ENCODE data around the gene RGS4. TPM values are rescaled to one million over a fixed set of nuclear protein-coding genes. Genes with fewer than 3 reads are reported as not detected.
"Not testable (repeated sequence)": the region's sequence is repeated elsewhere in the genome, so short reads cannot be mapped to it uniquely, and the experiment has no call there.

RGS4 gene
- total and polyA plus RNA-seq, 11 donors: 0.30 to 17.7 (median 3.5) TPM; not detected in 1

- TF ChIP-seq, protein P1, sequence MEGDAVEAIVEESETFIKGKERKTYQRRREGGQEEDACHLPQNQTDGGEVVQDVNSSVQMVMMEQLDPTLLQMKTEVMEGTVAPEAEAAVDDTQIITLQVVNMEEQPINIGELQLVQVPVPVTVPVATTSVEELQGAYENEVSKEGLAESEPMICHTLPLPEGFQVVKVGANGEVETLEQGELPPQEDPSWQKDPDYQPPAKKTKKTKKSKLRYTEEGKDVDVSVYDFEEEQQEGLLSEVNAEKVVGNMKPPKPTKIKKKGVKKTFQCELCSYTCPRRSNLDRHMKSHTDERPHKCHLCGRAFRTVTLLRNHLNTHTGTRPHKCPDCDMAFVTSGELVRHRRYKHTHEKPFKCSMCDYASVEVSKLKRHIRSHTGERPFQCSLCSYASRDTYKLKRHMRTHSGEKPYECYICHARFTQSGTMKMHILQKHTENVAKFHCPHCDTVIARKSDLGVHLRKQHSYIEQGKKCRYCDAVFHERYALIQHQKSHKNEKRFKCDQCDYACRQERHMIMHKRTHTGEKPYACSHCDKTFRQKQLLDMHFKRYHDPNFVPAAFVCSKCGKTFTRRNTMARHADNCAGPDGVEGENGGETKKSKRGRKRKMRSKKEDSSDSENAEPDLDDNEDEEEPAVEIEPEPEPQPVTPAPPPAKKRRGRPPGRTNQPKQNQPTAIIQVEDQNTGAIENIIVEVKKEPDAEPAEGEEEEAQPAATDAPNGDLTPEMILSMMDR (IDR thresholded peaks at IDR 0.05): no peak
- TF ChIP-seq POLR2A (IDR thresholded peaks at IDR 0.05): no peak
- intact Hi-C loops (cut with DNase I): no loop called here
- H3K27ac ChIP-seq: no peak overlapping the region
- H3K27me3 ChIP-seq: no peaks in the 10 kb centered on the region
- no peak overlapping the region for H3K4me3 ChIP-seq
- no peaks in the 10 kb centered on the region for H3K9me3 ChIP-seq
- WGBS, 4 donors: 58 to 82% (median 65%) methylated on average over 4 of the region's 4 CpGs
- peaks cover 0 to 37% (median 2%) of the 10 kb centered on the region in 12 donors for H3K4me1 ChIP-seq
- ATAC-seq: no peak
- H3K36me3 ChIP-seq: no peaks in the 10 kb centered on the region
- no peak for DNase-seq
Measured at GRCh38 chr1:163085041-163085903, 16.1 kb downstream of the RGS4 start.

GRCh38 chr1:163085904-163086268 lies 16.7 kb downstream of the RGS4 start:
- WGBS, 4 donors: 57 to 72% (median 62%) methylated on average over 2 of the region's 2 CpGs
- peaks cover 0 to 37% (median 2%) of the 10 kb centered on the region in 12 donors for H3K4me1 ChIP-seq
- H3K36me3 ChIP-seq: no peaks in the 10 kb centered on the region
- ATAC-seq: no peak
- DNase-seq: no peak
- H3K9me3 ChIP-seq: no peaks in the 10 kb centered on the region
- TF ChIP-seq, protein P1 (IDR thresholded peaks at IDR 0.05): no peak
- TF ChIP-seq POLR2A (IDR thresholded peaks at IDR 0.05): no peak
- no peaks in the 10 kb centered on the region for H3K27me3 ChIP-seq
- H3K4me3 ChIP-seq: no peak overlapping the region
- intact Hi-C loops (cut with DNase I): no loop called here
- no peak overlapping the region for H3K27ac ChIP-seq

DNA sequence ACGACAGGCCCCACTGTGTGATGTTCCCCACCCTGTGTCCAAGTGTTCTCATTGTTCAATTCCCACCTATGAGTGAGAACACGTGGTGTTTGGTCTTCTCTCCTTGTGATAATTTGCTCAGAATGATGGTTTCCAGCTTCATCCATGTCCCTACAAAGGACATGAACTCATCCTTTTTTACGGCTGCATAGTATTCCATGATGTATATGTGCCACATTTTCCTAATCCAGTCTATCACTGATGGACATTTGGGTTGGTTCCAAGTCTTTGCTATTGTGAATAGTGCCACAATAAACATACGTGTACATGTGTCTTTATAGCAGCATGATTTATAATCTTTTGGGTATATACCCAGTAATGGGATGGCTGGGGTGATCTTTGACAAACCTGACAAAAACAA lies 20.0 kb downstream of the RGS4 start:
- ATAC-seq; H3K27me3 ChIP-seq; intact Hi-C loops (cut with DNase I); H3K27ac ChIP-seq; DNase-seq; H3K4me3 ChIP-seq; H3K9me3 ChIP-seq; H3K36me3 ChIP-seq: not testable (repeated sequence)
- 78 to 83% (median 82%) methylated on average over 4 of the region's 4 CpGs for WGBS, 4 donors
- H3K4me1 ChIP-seq: peaks cover 0 to 22% (median 2%) of the 10 kb centered on the region in 12 donors

DNA sequence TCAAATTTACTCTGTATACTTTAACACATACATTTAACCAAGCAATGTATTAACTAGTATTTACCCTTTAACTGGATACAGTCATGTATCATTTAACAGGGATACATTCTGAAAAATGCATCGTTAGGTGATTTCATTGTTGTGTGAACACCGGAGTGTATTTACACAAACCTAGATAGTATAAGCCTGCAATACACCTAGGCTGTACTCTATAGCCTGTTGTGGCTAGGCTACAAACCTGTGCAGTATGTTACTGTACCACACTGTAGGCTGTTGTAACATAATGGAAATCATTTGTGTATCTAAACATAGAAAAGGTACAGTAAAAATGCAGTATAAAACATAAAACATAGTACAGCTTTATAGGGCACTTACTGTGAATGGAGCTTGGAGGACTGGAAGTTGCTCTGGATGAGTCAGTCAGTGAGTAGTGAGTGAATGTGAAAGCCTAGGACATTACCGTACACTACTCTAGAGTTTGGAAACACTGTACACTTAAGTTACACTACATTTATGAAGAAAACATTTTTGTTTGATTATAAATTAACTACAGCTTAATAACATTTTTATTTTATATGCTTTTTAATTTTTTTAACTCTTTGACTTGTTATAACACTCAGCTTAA lies 21.3 kb downstream of the RGS4 start:
- H3K4me3 ChIP-seq: no peak overlapping the region
- H3K27me3 ChIP-seq: no peaks in the 10 kb centered on the region
- no peaks in the 10 kb centered on the region for H3K36me3 ChIP-seq
- DNase-seq (no peak), ATAC-seq (no peak)
- H3K4me1 ChIP-seq: peaks cover 0 to 10% (median 0%) of the 10 kb centered on the region in 12 donors
- WGBS, 4 donors: 89 to 94% (median 92%) methylated on average over 3 of the region's 3 CpGs
- intact Hi-C loops (cut with DNase I): no loop called here
- H3K27ac ChIP-seq: no peak overlapping the region
- no peak for TF ChIP-seq POLR2A (IDR thresholded peaks at IDR 0.05)
- TF ChIP-seq, protein P1 (IDR thresholded peaks at IDR 0.05): no peak
- H3K9me3 ChIP-seq: no peaks in the 10 kb centered on the region

Measured in heart left ventricle (tissue), 16 donors.